ENCODE data around the gene TRA2A. TPM values are rescaled to one million over a fixed set of nuclear protein-coding genes. Genes with fewer than 3 reads are reported as not detected.

TRA2A gene
- total RNA-seq, 4 donors from 2014 or later = 23.7 to 54.0 (median 38.9) TPM

GRCh38 chr7:23458044-23458443 lies 73.7 kb downstream of the TRA2A start:
- 87 to 90% methylated on average over 3 of the region's 3 CpGs for WGBS, 2 donors
- Histone ChIP-seq H3K4me1 (no peaks in the 10 kb centered on the region), H3K27ac (no peak overlapping the region), H3K9me3 (no peaks in the 10 kb centered on the region), H3K36me3 (no peaks in the 10 kb centered on the region), H3K4me3 (no peak overlapping the region), H3K27me3 (peaks cover 0 to 97% (median 0%) of the 10 kb centered on the region in 4 donors)
- TF ChIP-seq POLR2A (IDR thresholded peaks at IDR 0.05) (no peak), CTCF (IDR thresholded peaks at IDR 0.05) (no peak)
- intact Hi-C loops (cut with DNase I) = no loop called here
- no peak for DNase-seq

GRCh38 chr7:23456093-23456492 lies 75.7 kb downstream of the TRA2A start:
- Histone ChIP-seq H3K27ac (no peak overlapping the region), H3K4me3 (no peak overlapping the region), H3K36me3 (no peaks in the 10 kb centered on the region), H3K4me1 (no peaks in the 10 kb centered on the region), H3K27me3 (peaks cover 0 to 97% (median 0%) of the 10 kb centered on the region in 4 donors), H3K9me3 (no peaks in the 10 kb centered on the region)
- intact Hi-C loops (cut with DNase I) = no loop called here
- TF ChIP-seq POLR2A (IDR thresholded peaks at IDR 0.05) = no peak
- no peak for TF ChIP-seq CTCF (IDR thresholded peaks at IDR 0.05)
- no peak for DNase-seq
- 80 to 92% methylated on average over 3 of the region's 3 CpGs for WGBS, 2 donors

- Histone ChIP-seq H3K27ac (no peak overlapping the region), H3K9me3 (no peaks in the 10 kb centered on the region), H3K4me1 (no peaks in the 10 kb centered on the region), H3K4me3 (no peak overlapping the region), H3K36me3 (no peaks in the 10 kb centered on the region), H3K27me3 (peaks cover 0 to 88% (median 0%) of the 10 kb centered on the region in 4 donors)
- 77% methylated on average over 5 of the region's 5 CpGs for WGBS, 2 donors
- no peak for DNase-seq
- TF ChIP-seq POLR2A (IDR thresholded peaks at IDR 0.05) (no peak), CTCF (IDR thresholded peaks at IDR 0.05) (no peak)
- intact Hi-C loops (cut with DNase I) = no loop called here
These were observed 76.8 kb downstream of the TRA2A start for GRCh38 chr7:23454881-23455526.

Small RNA genes within 50 kb of the gene (small RNA-seq; reads per million reads assigned to genes)
- gene AC079780.1 (0 reads per million in 4 donors), gene RF00019 (0 reads per million in 4 donors)

Other genes starting within 250 kb of the TRA2A start
- gene MALSU1, start 232.6 kb downstream of the TRA2A start, total RNA-seq = 10 to 100 TPM; 32.6 to 55.1 (median 49.3) TPM
- 1 to 10 TPM; 1.3 to 9.3 (median 7.2) TPM for gene IGF2BP3, start 61.5 kb downstream of the TRA2A start, total RNA-seq
- 10 to 100 TPM in 1 of 4 donors, 1 to 10 TPM in 3; 6.3 to 13.7 (median 7.6) TPM for gene CCDC126, start 65.4 kb upstream of the TRA2A start, total RNA-seq
- 10 to 100 TPM in 1 of 4 donors, 1 to 10 TPM in 3; 4.2 to 17.7 (median 7.7) TPM for gene FAM221A, start 148.2 kb upstream of the TRA2A start, total RNA-seq
- under 1 TPM in 3 of 4 donors, not detected in 1; 0.49 to 0.67 (median 0.57) TPM for gene STK31, start 178.2 kb upstream of the TRA2A start, total RNA-seq